GM10847 (cell line): ENCODE results near the gene TPD52L1.

Source experiments
- POLR2A ChIP-seq: IDR thresholded peaks from 2 replicates; pipeline ENCODE4 v1.6.1; 2011; ENCODE audit not compliant: insufficient read length; ENCODE audit errors: extremely low read depth

The TPD52L1 gene, protein sequence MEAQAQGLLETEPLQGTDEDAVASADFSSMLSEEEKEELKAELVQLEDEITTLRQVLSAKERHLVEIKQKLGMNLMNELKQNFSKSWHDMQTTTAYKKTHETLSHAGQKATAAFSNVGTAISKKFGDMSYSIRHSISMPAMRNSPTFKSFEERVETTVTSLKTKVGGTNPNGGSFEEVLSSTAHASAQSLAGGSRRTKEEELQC

DNA sequence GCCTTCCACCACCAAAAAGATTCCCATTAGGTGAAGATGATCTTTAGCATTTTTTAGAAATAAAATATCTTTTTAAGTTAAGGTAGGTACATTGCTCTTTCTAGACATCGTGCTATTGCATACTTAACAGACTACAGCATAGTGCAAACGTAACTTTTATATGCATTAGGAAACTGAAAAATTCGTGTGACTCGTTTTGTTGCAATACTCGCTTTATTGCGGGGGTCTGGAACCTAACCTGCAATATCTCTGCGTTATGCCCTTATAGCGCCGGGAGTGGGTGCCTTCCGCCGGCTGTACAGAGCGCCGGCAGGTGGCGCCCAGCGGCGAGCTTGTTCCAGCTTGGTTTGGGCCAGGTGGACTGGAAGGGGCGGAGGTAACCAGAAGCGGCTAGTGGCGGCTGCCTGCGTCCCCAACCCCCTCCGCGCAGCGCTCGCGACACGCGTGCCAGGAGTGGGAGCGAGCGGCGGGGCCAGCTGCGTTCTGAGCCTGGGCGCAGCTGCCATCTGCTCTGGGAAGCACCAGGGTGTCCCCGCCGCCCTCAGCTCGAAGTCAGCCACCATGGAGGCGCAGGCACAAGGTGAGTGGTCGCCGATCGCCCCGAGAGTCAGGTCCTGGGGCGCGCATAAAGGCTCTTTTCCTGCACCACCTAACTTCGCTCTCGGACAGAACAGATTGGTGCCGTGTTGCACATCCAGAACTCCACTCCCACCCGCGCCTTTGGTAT, at the start of gene TPD52L1:
TPD52L1 (plus strand) TSS at position 383 of the 727 bp plus-strand sequence; CDS start at position 562, 179 bp downstream.
- TF ChIP-seq POLR2A, result no peak

DNA sequence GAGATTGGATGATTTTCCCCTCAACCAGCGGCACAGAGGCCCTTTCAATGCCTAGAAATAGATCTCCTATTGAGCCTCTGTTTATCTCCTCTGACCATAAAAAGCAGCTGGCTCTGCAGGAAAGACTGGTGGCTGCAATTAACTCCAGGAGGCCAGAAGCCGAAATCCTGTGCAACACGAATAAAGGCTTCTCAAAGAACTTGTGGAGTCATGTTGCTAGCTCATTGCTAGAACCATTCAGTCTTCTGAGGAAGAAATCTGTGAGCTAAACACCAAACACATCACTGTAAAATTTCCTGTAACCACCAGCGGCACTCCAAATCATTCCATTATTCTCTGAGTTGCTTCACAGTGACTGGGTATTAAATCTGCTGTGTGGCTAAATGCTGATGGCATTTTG, 49.1 kb upstream of the TPD52L1 start:
- no peak for TF ChIP-seq POLR2A

DNA sequence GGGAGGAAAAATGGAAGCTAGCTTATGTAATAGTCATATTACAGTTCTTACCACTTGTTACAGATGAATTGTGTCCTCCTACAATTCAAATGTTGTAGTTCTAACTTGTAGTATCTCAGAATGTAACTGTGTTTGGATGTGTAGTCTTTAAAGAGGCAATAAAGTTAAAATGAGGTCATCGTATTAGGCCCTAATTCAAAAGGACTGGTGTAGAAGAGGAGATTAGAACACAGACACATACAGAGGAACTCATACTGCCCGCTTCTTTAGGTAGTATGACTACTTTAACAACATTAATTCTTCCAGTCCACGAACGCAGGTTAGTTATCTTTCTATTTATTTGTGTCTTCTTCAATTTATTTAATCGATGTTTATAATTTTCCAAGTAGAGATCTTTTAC, 46.5 kb upstream of the TPD52L1 start:
- no peak for TF ChIP-seq POLR2A

DNA sequence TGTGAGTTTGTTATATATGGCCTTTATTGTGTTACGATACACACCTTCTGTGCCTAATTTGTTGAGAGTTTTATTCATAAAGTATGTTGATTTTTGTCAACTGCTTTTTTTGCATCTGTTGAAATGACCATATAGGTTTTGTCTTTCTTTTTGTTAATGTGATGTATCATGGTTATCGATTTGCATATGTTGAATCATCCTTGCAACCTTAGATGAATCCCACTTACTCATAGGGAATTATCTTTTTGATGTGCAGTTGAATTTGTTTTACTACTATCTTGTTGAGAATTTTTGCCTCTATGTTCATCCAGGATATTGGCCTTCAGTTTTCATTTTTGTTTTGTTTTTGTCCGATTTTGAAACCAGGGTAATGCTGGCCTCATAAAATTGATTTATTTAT, 45.7 kb upstream of the TPD52L1 start:
- TF ChIP-seq POLR2A, result no peak

DNA sequence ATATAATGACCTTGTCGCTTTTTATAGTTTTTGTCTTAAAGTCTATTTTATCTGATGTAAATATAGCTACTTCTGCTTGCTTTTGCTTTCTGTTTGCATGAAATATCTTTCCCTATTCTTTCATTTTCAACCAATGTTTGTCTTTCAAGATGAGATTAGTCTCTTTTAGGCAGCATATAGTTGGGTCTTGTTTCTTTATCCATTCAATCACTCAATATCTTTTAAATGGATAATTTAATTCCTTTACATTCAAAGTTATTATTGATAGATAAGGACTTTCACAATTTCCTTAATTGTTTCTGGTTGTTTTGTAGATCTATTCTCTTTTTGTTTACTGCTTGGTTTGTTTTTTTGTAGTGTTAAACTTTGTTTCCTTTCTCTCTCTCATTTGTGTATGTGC, 43.5 kb upstream of the TPD52L1 start:
- no peak for TF ChIP-seq POLR2A

DNA sequence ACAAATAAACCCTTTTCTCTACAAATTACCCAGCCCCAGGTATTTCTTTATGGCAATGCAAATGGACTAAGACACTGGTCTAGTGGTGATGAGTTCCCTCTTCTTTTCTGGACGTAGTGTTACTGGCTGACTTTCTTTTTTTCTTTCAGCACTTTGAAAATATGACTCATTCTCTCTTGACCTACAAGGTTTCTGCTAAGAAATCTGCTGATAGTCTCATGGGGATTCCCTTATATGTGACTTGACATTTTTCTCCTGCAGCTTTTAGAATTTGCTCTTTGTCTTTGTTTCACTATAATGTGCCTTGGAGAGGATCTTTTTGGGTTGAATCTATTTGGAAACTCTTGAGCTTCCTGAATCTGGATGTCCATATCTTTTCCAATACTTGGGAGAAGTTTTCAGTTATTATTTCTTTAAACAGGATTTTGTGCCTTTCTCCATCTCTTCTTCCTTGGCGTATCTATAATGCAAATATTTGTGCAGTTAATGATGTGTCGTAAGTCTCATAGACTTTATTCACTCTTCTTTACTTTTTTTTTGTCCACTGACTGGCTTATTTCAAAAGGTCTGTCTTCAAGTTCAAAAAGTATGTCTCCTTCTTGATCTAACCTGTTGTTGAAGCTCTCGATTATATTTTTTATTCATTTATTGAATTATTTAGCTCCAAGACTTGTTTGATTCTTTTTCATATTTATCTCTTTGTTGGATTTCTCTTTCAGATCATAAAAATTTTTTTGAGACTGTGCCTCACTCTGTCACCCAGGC, 42.2 kb upstream of the TPD52L1 start:
- no peak for TF ChIP-seq POLR2A

DNA sequence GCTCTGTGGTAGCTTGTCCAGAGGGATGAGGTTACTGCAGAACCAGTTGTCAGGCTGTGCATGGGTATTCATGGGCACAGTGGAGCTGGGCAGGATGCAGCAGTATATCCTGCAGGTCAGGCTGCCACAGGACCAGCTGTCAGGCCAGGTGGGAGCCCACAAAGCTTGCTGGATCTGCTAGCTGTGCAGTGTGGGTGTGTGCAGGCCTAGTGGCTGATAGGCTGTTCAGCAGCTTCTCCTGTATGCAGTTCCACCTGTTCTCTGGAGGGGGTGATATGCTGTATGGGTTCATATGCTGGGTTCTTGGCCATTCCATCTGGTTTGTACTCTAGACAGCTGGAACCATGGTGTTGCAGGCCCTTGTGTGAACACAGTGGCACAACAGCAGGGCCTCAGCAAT, 40.6 kb upstream of the TPD52L1 start:
- TF ChIP-seq POLR2A, result no peak

DNA sequence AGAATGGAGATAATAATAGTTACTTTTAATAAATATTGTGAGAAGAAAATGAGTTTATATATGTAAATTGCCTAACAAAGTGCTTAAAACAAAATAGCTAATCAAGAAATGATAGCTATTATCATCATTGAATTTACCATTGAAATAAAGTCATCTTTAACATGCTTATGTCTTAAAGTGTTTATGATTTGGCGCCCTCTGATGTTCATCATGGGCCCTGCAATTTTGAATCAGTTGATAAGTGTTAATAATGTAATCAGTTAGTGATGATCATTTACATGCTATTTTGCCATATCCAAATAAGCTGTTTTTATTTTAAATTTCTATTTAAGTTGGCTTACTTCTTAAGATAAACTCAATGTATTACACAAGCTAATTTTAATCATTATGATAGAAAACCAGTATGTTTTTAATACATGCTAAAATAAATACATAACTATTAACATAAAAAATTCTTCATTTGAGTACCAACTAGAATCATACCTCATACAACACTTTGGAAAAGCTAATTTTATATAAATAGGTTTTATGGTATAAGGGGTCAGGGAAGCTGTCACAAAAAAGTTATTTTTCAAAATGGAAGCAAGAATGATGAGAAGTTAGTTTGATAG, 39.2 kb upstream of the TPD52L1 start:
- TF ChIP-seq POLR2A, result no peak

DNA sequence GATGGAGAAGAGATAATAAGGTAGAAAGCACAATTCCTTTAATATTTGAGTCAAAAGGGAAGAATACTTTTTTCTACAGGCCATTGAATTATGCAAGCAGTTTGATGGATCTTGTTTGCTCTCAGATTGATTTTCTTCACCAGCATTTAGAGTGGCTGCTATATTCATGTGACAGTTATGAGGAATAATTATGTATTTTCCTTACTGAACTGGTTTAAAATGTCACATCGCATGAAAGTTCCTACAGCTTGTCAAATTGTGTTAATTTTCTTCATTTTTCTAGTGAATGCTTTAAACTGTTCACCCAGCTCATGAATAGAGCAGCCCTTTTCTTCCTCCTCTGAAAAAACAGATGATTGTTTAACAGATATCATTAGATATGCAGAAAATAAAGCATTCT, 37.4 kb upstream of the TPD52L1 start:
- TF ChIP-seq POLR2A, result no peak

DNA sequence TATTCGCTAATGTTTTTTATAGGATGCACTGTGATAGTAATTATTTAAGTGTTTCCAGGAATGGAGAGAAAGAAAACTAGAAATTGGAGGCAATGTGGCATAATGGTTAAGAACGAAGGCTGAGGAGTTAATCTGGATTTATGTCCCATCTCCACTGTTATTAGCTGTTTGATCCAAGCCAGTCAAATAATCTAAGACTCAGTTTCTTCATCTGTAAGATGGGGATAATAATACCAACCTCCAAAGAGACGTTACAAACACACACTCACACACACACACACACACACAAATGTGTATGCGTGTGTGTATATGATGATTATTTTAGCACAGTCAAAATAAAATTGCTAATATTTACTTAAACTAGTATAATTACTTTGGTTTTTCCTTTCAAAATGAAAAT, 36.9 kb upstream of the TPD52L1 start:
- no peak for TF ChIP-seq POLR2A

DNA sequence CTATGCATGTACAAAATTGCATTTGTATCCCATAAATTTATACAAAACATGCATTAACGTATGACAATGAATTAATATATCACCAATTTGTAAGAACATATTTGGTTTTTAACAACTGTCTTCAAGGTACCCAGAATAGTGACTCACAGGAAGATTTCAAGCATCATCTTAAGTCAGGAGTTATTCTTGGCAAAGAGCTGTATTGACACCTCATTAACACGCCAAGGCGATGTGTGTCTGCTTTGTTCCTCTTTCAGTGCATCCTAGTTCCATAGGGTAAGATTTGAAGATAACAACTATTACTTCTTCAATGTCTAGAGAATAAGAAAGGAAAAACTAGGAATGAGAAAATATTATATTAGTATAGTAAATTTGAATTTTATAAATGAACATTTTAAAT, 35.8 kb upstream of the TPD52L1 start:
- TF ChIP-seq POLR2A, result no peak

DNA sequence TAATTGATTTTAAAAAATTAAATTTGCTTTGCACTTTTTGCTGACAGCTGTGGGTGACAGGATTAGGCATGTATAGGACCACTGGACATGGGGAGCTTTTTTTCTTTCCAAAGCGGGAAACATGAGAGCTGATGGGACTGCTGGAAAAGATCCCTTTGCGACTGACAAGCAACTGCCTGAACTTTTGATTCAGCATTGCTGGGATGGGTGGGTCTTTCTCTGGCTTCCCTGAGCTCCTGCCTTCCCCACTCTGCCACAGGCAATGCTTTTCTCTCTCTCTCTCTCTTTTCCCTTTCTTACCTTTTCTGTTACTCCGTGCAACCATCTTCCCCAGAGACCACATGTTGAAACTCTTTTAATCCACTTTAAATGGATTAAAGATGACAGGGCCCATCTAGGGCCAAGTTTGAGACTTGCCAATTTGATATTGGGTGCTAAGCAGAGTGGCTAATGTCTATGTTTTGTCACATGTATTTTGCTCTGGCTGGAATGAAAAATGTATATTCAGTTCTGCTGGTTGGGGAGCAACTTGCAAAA, 33.5 kb upstream of the TPD52L1 start:
- TF ChIP-seq POLR2A, result no peak

DNA sequence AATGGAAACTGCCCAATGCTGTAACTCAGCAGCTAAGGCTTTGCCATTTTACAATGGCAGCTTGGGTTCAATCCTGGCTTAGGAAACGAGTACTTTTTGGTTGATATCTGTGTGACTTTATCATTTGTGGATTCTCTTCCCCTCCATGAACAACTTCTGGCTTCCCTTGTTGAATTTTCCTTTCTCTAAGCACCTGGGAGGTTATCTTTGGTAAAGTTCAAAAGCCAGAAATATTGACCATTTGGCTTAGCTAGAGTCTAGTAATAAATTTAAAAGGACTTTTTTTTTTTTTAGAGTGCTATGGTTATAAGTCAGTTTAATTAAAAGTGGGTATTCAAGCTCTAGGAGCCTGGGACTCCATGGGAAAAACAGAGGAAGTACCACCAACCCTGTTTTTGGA, 31.7 kb upstream of the TPD52L1 start:
- no peak for TF ChIP-seq POLR2A

DNA sequence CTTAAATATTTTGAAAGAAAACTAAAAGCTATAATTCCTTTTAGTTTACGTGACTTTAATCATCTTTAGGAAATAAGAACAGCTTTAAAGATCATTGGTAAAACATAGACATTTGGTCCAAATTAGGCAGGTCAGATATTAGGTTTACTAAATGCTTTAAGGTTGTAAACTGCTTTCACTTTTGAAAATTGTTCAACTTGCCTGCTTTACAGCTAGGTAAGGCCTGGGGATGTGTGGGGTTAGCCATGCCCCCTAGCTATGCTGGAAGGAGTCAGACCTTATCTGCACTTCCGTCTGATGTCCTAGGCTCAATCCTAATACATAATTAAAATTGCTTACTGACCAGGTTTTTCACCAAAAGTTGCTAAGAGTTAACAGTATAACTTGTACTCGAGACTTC, 30.5 kb upstream of the TPD52L1 start:
- TF ChIP-seq POLR2A, result no peak

DNA sequence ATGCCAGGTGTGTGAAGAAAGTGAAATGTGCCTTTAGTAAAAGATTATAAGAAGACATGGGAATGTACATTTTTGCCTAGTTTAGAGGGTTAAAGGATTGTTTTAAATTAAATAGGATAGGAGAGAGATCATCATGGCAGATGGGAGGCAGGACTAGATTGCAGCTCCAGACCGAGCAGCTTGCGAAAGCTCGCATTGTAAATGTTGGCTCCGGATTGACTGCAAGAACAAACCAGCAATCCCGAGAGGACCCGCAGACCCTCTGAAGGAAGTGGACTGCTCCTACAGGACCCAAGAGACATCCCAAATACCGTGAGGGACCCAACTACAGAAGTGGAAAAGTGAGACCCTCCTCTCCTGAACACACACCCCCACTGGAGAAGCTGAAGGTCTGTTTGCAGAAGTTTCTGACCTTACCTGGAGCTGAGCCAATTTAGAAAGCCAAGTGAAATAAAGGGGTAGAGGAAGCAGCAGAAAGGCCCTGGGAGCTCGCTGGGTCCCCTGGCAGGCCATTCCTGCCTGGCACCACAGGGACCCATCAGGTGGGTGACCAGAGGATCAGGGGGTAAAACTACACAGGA, 30.0 kb upstream of the TPD52L1 start:
- no peak for TF ChIP-seq POLR2A
